GM21528 (cell line): ENCODE data around the gene UPK3BL2.
"Not testable (repeated sequence)": the region's sequence is repeated elsewhere in the genome, so short reads cannot be mapped to it uniquely, and the experiment has no call there.

Source experiments
- ATAC-seq: cut with Tn5 transposase; IDR thresholded peaks from one replicate; pipeline ENCODE4 v1.9.1; 2021; ENCODE audit warnings: mild to moderate bottlenecking, moderate library complexity; ENCODE audit not compliant: unreplicated experiment, low FRiP score

The UPK3BL2 gene, protein sequence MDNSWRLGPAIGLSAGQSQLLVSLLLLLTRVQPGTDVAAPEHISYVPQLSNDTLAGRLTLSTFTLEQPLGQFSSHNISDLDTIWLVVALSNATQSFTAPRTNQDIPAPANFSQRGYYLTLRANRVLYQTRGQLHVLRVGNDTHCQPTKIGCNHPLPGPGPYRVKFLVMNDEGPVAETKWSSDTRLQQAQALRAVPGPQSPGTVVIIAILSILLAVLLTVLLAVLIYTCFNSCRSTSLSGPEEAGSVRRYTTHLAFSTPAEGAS

DNA sequence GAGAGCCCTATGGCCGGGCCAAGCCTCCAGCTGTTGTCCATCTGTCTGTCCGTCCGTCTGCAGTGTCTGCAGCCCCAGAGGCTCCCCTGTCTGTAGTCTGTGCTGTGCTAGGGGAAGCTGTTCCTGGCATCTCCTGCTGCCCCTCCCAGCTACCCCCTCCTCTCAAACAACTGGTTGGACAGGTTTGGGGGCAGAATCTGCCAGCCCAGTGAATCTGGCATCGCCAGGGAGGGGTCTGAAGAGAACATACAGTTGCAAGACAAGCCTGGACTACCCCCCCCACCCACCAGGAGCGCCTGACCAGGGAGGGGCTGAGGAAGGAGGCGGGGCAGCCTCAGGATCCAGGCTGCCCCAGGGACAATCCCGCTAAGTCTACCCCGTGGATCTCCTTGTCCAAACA lies at the start of gene UPK3BL2:
UPK3BL2 (minus strand) TSS at position 101 of the 400 bp plus-strand sequence; CDS start at position 41, 60 bp downstream.
- ATAC-seq, result not testable (repeated sequence)

DNA sequence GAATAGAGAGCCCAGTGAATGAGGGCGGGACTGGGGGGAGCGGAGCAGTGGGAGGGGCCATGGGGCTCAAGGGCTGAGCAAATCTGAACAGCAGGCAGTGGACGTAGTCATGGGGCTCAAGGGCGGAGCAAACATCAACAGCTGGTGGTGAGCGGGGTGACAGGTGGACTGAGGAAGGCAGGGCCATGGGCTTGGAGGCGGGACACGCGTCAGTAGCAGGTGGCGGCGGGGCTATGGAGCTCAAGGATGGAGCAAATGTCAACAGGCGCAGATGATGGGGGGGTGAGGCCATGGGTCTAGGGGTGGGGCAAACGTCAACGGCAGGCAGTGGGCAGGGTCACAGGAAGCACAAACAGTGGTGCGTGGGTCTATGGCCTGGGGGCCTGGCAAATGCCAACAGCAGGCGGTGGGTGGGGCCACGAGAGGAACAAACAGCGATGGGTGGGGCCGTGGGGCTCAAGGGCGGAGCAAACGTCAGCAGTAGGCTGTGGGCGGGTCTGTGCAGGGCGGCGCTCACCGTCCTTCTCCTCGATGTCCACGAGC lies 49.1 kb upstream of the UPK3BL2 start:
- ATAC-seq, result peak; percentile 35

DNA sequence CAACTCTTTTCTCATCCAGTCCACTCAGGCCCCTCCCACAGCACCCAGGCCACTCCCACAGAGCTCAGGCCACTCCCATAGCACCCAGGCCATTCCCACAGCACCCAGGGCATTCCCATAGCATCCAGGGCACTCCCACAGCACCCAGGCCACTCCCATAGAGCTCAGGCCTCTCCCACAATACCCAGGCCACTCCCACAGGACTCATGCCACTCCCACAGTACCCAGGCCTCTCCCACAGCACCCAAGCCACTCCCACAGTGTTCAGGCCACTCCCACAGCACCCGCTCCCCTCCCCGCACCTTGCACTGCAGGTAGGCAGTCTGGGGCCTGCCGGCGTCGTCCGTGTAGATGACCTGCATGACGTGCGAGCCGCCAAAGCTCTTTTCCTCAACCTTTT lies 46.4 kb upstream of the UPK3BL2 start:
- ATAC-seq, result not testable (repeated sequence)

DNA sequence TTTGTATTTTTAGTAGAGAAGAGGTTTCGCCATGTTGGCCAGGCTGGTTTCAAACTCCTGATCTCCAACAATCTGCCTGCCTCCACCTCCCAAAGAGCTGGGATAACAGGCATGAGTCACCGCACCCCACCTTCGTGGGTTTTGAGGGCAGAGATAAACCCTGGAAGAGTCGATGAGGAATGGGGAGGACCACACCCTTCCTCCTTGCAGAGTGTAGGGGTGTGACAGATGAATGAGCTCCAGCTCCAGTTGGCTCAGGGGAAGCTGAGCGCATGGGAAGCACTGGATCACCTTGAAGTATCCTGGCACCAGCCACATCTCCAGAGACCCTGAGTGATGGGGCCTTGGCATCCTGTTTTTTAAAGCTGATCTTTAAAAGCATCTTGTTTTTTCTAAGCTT lies 40.0 kb upstream of the UPK3BL2 start:
- ATAC-seq, result not testable (repeated sequence)

DNA sequence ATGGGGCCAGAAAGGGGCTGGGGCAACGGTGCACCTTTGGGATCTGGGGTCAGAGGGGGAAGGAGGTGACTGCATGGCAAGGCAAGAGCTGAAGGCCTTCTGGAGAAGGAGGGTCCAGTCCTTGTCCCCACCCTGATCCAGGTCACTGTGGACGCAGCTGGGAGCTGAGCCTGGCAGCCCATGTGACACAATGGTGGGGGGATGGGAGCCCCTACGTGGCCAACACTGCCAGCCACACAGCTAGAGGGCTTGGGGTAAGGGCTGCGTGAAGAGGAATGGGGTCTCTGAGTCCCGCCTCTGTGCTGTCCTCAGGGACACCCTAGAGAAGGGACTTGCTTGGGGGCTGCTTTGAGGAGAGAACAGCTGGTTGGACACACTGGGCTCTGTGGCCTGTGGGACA lies 38.2 kb upstream of the UPK3BL2 start:
- ATAC-seq, result not testable (repeated sequence)

DNA sequence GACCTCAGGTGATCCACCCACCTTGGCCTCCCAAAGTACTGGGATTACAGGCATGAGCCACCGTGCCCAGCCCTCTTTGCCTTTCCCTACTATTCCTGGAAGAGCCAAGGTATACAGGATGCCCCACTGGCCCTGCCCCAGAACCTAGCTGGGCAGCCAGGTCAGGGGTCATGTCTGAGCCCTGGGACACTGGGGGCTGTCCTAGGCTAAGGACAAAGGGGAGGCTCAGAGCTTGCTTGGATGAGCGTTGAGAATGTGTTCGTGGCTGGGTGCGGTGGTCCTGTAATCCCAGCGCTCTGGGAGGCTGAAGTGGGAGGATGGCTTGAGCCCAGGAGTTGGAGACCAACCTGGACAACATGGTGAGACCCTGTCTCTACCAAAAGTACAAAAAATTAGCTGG lies 35.0 kb upstream of the UPK3BL2 start:
- ATAC-seq, result not testable (repeated sequence)

DNA sequence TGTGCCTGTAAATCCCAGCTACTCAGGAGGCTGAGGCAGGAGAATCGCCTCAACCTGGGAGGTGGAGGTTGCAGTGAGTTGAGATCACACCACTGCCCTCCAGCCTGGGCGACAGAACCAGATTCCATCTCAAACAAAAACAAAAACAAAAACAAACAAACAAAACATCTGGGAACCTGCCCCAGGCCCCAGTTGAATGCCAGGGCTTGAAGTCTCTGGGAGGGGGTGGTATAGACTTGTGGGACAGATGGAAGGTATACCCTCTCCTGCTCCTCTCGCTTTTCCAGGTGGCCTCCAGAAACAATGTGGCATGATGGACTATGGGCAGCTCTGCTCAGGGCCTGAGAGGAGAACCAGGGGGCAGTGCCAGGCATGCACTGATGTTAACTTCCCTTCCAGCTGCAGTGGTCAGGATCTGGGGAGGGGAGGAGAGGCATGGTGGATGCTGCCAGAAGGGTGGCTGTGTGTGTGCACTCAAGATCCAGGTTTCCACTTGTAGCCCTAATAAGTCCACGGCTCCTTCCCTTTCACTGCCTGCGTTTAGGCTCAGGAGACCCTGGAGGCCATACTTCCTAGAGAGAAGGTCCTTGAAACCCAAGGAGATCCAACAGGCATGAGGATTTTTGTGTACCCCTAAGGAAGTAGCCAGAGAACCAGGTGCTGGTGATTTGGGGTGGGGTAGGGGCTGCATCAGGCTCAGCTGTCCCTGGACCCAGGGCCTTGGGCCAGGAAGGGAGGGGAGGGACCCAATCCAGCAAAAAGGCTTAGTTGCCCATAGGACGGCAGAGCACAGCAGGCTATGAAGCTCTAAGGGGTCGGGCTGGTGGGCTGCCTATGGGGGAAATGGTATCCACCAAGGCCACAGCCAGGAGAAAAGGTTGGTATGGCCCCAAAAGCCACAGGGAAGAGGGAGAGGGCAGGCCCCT lies 34.1 kb upstream of the UPK3BL2 start:
- not testable (repeated sequence) for ATAC-seq

DNA sequence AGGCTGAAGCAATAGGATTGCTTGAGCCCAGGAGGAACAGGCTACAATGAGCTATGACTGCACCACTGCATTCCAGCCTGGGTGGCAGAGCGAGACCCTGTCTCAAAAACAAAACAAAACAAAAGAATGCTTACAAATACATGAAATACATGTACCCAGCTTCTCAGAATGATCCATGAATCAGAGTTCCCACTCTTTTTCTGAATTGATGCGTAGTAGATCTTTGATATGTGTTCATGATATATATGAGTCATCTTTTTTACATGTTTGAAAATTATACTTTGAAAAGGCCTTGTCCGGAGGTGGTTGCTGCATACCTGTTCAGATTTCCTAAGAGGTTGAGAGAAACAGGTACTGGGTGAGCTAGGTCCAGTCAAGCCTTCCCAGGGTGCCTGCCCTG lies 32.9 kb upstream of the UPK3BL2 start:
- ATAC-seq, result not testable (repeated sequence)

DNA sequence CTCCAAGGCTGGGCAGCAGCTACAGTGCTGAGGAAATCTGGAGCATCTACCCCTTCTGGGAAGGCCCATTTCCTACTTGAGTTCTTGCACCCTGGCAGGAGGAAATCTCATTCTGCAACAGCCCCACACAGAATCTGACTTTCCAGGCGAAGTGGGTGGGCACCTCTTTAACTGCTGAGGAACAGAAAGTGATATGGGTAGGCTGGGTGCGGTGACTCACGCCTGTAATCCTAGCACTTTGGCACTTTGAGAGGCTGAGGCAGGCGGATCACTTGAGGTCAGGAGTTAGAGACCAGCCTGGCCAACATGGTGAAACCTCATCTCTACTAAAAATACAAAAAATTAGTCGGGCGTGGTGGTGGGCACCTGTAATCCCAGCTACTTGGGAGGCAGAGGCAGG lies 31.1 kb upstream of the UPK3BL2 start:
- ATAC-seq, result not testable (repeated sequence)

DNA sequence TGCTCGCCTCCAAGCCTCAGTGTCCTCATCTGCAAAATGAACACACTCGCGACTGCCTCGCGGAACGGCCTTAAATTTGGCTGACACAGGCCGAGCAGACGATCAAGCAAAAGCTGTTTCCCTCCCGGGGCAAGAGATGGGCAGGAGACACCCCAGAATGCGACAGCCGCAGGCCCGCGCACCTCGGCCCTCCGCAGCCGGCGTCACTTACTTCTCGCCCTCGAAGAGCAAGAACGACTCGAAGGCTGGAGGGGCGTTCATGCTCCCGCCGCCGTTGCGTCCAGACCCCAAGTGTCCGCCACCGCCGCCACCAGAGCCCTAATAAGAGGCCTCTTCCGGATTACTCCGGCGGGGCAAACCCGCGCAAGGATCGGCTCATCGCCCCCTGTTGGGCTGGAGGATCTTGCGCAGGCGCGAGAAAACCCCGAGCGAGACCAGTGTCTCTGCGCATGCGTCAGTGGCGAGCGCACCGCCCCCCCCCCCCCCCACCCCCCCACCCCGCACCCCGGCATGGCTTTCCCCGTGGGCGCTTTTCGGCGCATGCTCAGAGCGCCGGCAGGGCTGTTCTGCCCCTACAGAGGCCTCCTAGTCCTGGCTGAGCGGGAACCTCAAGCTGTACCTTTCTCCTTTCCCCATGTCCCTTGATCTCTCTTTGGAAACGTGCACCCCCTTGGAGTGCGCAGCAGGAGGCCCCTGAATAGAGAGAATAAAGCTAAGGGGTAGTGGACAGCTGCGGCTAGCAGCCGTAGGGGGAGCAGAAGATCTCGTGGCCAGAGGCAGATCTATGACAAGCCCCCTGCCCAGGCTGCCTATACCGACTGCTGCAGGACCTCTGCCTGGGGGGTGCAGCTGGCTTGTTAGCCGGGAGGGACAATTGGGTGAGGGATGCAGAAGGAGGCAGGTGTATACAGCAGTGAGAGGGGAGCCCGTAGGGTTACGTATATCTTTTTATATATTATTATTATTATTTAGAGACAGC lies 29.1 kb upstream of the UPK3BL2 start, which contains the start of gene POLR2J3:
POLR2J3 (minus strand) TSS at position 323 of the 979 bp plus-strand sequence; CDS start at position 261, 62 bp downstream.
- peak; percentile 88 for ATAC-seq

DNA sequence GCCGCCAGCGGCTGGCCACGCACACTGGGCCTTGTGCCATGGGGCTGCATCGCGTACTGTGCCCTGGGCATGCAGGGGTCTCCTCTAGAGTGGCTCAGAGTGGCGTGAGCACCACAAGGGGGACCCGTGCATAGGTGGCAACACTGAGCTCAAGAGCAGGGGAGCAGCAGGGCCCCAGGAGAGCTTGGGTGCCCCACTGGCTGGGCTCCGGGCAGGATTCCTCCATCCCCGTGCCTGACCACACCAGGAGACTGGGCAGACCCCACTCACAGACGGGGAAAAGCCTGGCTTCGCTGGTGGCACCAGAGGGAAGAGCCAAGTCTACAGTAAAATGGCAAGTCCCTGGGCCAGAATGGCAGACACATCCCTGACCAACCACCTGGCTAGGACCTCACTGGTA lies 25.1 kb upstream of the UPK3BL2 start:
- not testable (repeated sequence) for ATAC-seq

DNA sequence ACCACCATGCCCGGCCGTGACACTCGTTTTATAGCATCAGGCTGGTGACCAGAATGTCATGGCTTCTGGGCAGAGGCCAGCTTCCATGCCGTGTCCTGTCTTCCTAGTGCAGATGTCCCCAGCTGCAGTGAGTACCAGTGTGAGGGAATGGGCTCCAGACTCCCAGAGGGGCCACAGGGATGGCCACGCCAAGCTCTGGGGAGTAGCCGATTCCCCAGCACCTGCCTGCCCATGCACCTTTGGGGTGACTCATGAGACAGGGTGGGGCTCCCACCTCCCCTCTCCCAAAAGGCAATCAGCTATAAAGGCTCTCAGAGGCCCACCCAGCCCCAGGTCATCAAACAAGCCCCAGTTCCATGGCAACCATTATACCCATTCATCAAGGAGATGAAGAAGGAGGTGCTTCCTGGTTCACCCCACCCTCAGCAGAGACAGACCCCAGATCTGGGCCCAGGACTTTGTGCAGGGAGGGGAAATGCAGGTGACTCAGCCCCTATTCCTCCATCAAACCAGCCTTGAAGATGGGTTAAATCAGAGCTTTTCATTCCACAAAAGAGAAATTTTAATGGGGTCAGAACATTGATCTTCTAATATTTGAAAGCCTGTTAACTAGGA lies 7.4 kb upstream of the UPK3BL2 start, which contains the start of gene SPDYE2:
SPDYE2 (plus strand) TSS at position 419 of the 615 bp plus-strand sequence. CDS start 2,030 bp downstream, outside the sequence.
- not testable (repeated sequence) for ATAC-seq

DNA sequence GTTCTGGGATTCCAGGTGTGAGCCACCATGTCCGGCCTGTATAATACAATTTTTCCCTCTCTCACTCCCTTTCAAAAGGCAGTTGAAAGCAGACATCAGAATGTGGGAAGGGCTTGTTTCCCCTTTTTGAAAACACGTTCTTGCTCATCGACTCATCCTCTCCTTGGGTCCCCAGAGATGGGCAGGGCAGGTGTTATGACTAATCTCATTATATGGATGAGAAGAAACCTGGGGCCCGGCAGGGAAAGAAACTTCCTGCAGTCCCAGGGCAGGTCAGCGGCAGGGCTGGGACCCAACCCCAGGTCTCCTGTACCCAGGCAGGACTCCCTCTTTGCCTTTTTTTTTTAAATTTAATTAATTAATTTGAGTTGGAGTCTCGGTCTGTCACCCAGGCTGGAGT lies 2.9 kb upstream of the UPK3BL2 start:
- ATAC-seq, result peak; percentile 60

DNA sequence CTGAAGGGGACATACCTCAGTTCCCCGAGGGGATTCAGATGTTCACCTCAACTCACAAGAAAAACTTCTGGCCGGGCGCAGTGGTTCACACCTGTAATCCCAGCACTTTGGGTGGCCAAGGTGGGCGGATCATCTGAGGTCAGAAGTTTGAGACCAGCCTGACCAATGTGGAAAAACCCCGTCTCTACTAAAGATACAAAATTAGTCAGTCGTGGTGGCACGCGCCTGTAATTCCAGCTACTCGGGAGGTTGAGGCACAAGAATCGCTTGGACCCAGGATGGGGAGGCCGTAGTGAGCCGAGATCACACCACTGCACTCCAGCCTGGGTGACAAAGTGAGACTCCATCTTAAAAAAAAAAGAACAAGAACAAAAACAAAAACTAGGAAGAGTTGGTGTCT lies 1.8 kb upstream of the UPK3BL2 start:
- ATAC-seq, result not testable (repeated sequence)

DNA sequence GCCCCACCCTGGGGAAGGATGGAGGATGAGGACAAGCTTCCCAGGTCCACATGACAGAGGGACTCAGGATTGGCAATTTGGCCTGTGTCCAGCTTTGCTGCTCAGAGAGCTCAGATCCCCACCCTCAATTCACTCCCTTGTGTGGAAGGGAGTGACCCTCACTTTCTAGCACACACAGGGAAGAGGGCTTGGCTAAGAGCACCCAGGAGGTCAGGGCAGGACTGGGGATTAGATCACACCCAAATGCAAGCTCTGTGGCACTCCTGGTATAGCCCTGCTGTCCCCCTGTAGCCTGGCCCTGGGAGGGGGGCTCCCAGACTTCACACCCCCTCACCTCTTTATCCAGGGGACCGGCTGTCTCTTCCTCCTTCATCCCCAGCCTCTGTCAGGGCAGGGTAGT lies 876 bp upstream of the UPK3BL2 start:
- not testable (repeated sequence) for ATAC-seq

DNA sequence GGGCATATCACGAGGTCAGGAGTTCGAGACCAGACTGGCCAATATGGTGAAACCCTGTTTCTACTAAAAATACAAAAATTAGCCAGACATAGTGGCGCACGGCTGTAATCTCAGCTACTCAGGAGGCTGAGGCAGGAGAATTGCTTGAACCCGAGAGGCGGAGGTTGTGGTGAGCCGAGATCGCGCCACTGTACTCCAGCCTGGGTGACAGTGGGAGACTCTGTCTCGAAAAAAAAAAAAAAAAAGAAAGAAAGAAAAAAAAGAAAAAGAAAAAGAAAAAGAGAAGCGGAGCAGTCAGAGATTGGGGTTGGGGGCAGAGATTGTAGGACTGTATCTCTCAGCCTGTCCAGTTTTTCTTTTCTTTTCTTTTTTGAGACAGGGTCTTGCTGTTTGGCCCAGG lies 725 bp downstream of the UPK3BL2 start:
- not testable (repeated sequence) for ATAC-seq

DNA sequence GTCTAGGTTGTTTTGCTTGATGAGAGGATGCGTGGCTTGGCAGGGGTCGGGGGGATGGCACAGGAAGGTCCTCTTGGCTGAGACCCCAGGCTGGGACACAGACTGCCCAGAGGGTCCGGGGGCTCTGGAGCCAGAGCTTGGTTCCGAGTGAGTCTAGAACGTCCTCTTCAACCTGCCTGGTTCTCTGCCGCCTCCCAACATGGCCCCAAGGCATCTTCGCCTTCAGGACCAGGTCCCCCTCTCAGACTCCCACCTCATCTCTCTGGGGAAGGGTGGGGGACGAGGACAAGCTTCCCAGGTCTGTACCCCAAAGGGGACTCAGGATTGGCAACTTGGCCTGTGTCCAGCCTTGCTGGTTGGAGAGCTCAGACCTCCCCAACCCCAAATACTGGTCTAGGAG lies 1.4 kb downstream of the UPK3BL2 start:
- ATAC-seq, result not testable (repeated sequence)

DNA sequence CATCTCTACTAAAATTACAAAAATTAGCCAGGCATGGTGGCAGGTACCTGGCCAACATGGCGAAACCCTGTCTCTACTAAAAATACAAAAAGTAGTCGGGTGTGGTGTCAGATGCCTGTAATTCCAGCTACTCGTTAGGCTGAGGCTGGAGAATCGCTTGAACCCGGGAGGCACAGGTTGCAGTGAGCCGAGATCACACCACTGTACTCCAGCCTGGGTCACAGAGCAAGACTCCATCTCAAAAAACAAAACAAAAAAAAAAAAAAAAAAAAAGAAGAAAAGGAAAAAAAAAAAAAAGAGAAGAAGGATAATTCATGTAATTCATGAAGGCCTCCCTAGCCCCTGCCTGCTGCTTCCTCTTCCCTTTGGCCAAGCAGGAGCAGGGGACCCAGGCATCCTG lies 2.9 kb downstream of the UPK3BL2 start:
- ATAC-seq, result not testable (repeated sequence)

DNA sequence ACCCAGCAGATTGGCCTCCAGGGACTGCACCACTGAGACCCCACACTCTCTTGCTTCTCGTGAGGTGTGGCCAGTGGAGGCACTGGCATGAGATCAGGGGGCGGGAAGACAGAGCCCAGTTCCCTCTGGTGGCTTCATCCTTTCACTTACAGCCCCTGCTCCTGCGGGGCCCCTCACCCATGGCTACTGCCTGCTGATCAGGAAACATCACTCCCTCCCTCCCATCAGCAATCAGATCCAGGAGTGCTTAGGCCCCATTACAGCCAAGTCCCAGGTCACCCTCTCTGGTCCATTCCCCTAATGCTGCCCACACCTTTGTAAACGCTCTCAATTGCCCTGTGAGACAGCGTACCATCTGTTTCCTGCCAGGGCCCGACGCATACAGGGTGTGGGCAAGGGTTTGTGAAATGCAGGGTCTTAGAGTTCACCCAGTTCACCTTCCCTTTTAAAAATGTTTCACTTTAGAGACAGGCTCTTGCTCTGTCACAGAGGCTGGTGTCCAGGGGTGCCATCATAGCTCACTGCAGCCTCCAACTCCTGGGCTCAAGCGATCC lies 8.4 kb downstream of the UPK3BL2 start:
- not testable (repeated sequence) for ATAC-seq
